CD4-positive, alpha-beta T cell treated with Interleukin-10 for 1 hour (primary cell): ENCODE measurements around the gene RNU4-1.
"Not testable (repeated sequence)": the region's sequence is repeated elsewhere in the genome, so short reads cannot be mapped to it uniquely, and the experiment has no call there.

Experiments
- DNase-seq: peaks from one replicate; pipeline ENCODE4 v3.0.0-alpha.2; 2020

Gene RNU4-1

GRCh38 chr12:120257041-120257821, 35.8 kb downstream of the RNU4-1 start:
- DNase-seq, result no peak

GRCh38 chr12:120254809-120255208, 38.2 kb downstream of the RNU4-1 start:
- no peak for DNase-seq

- peak; percentile 74 for DNase-seq
These were observed 39.7 kb downstream of the RNU4-1 start for GRCh38 chr12:120253313-120253712.

- DNase-seq, result peak; percentile 90
These were observed 40.7 kb downstream of the RNU4-1 start for GRCh38 chr12:120252071-120252906.

GRCh38 chr12:120251364-120252070, 41.5 kb downstream of the RNU4-1 start:
- DNase-seq, result not testable (repeated sequence)

GRCh38 chr12:120249875-120250795, 42.9 kb downstream of the RNU4-1 start:
- DNase-seq, result peak; percentile 65

GRCh38 chr12:120249266-120249874, 43.7 kb downstream of the RNU4-1 start:
- no peak for DNase-seq

GRCh38 chr12:120247621-120248030, 45.4 kb downstream of the RNU4-1 start:
- DNase-seq, result no peak

GRCh38 chr12:120247183-120247582, 45.9 kb downstream of the RNU4-1 start:
- DNase-seq, result no peak

GRCh38 chr12:120246705-120247104, 46.3 kb downstream of the RNU4-1 start:
- DNase-seq, result not testable (repeated sequence)
